Stimulated activated CD4-positive, alpha-beta T cell treated with anti-CD3 and anti-CD28 coated beads, TNF-alpha, amount 100 ng/mL, for 24 hours (primary cell): ENCODE data around the gene CALHM1.
A peak's percentile ranks its signal among the peaks of the same experiment; 100 is the strongest.
"Not testable (repeated sequence)": the region's sequence is repeated elsewhere in the genome, so short reads cannot be mapped to it uniquely, and the experiment has no call there.

ENCODE experiments used
- DNase-seq, 3 experiments: peaks; one replicate each; pipeline ENCODE4 v3.0.0-alpha.2; 2020; ENCODE audit warnings: low read depth in 3 of 3

Gene CALHM1

GRCh38 chr10:103486635-103487409 lies 28.1 kb upstream of the CALHM1 start:
- not testable (repeated sequence) for DNase-seq

GRCh38 chr10:103481974-103482531 lies 23.4 kb upstream of the CALHM1 start:
- no peak for DNase-seq

GRCh38 chr10:103480521-103480920 lies 21.8 kb upstream of the CALHM1 start:
- DNase-seq, result no peak

GRCh38 chr10:103479135-103479534 lies 20.4 kb upstream of the CALHM1 start, which contains the start of gene CALHM3:
Gene CALHM3 (minus strand): TSS chr10:103479240. CDS start chr10:103479032, 208 bp downstream.
- DNase-seq, result no peak

- no peak for DNase-seq
Observed at GRCh38 chr10:103478671-103479070, 20.0 kb upstream of the CALHM1 start.

- DNase-seq, result no peak
Observed at GRCh38 chr10:103476046-103476768, 17.5 kb upstream of the CALHM1 start.

- no peak for DNase-seq
Observed at GRCh38 chr10:103475437-103475836, 16.7 kb upstream of the CALHM1 start.

- DNase-seq, result no peak
Observed at GRCh38 chr10:103474077-103474476, 15.4 kb upstream of the CALHM1 start.

GRCh38 chr10:103473261-103473671 lies 14.6 kb upstream of the CALHM1 start:
- no peak for DNase-seq

- DNase-seq, result no peak
Observed at GRCh38 chr10:103472005-103472404, 13.3 kb upstream of the CALHM1 start.

GRCh38 chr10:103470761-103471653 lies 12.3 kb upstream of the CALHM1 start:
- DNase-seq, result peak; percentile 24 to 64 (median 29)

GRCh38 chr10:103469201-103469600 lies 10.5 kb upstream of the CALHM1 start:
- DNase-seq, result no peak

- DNase-seq, result no peak
Observed at GRCh38 chr10:103467406-103467805, 8.7 kb upstream of the CALHM1 start.

GRCh38 chr10:103466734-103467133 lies 8.0 kb upstream of the CALHM1 start:
- DNase-seq, result no peak

- no peak for DNase-seq
Observed at GRCh38 chr10:103465411-103466179, 6.9 kb upstream of the CALHM1 start.

GRCh38 chr10:103463499-103463898 lies 4.8 kb upstream of the CALHM1 start:
- no peak for DNase-seq

- DNase-seq, result no peak
Observed at GRCh38 chr10:103459615-103460014, 915 bp upstream of the CALHM1 start.

- DNase-seq, result no peak
Observed at GRCh38 chr10:103457896-103458583, 660 bp downstream of the CALHM1 start.

GRCh38 chr10:103457176-103457712 lies 1.5 kb downstream of the CALHM1 start:
- no peak for DNase-seq

- no peak for DNase-seq
Observed at GRCh38 chr10:103456074-103456660, 2.5 kb downstream of the CALHM1 start.
